Measurements from ENCODE around the gene ALK.

Gene ALK

GRCh38 chr2:29192526-29192925 is 728.9 kb downstream of the ALK start:
- Histone ChIP-seq H3K27me3 (no peaks in the 10 kb centered on the region), H3K27ac (no peak overlapping the region), H3K9me3 (no peaks in the 10 kb centered on the region), H3K4me3 (ENCODE audit: low read depth in 1 of 2, low read length in 1 of 2) (no peak overlapping the region), H3K4me1 (ENCODE audit: control insufficient read depth in 1 of 2, insufficient read depth in 1 of 2, low read depth in 1 of 2, low read length in 1 of 2) (peaks cover 0 to 16% of the 10 kb centered on the region in 2 experiments), H3K36me3 (no peaks in the 10 kb centered on the region)
- TF ChIP-seq CTCF (IDR thresholded peaks at IDR 0.05): no peak

GRCh38 chr2:29191817-29192216 is 729.6 kb downstream of the ALK start:
- Histone ChIP-seq H3K4me3 (ENCODE audit: low read depth in 1 of 2, low read length in 1 of 2) (no peak overlapping the region), H3K9me3 (no peaks in the 10 kb centered on the region), H3K27ac (no peak overlapping the region), H3K27me3 (no peaks in the 10 kb centered on the region), H3K4me1 (ENCODE audit: control insufficient read depth in 1 of 2, insufficient read depth in 1 of 2, low read depth in 1 of 2, low read length in 1 of 2) (peaks cover 0 to 16% of the 10 kb centered on the region in 2 experiments), H3K36me3 (no peaks in the 10 kb centered on the region)
- TF ChIP-seq CTCF (IDR thresholded peaks at IDR 0.05): no peak

- no peak for TF ChIP-seq CTCF (IDR thresholded peaks at IDR 0.05)
- H3K4me1 ChIP-seq (ENCODE audit: control insufficient read depth in 1 of 2, insufficient read depth in 1 of 2, low read depth in 1 of 2, low read length in 1 of 2): peaks cover 0 to 16% of the 10 kb centered on the region in 2 experiments
- H3K27me3 ChIP-seq: no peaks in the 10 kb centered on the region
- H3K4me3 ChIP-seq (ENCODE audit: low read depth in 1 of 2, low read length in 1 of 2): no peak overlapping the region
- no peak overlapping the region for H3K27ac ChIP-seq
- no peaks in the 10 kb centered on the region for H3K36me3 ChIP-seq
- H3K9me3 ChIP-seq: no peaks in the 10 kb centered on the region
Measured at GRCh38 chr2:29189052-29189451, 732.3 kb downstream of the ALK start.

GRCh38 chr2:29187926-29188325 is 733.5 kb downstream of the ALK start:
- no peak for TF ChIP-seq CTCF (IDR thresholded peaks at IDR 0.05)
- Histone ChIP-seq H3K27ac (no peak overlapping the region), H3K4me1 (ENCODE audit: control insufficient read depth in 1 of 2, insufficient read depth in 1 of 2, low read depth in 1 of 2, low read length in 1 of 2) (peaks cover 0 to 16% of the 10 kb centered on the region in 2 experiments), H3K27me3 (no peaks in the 10 kb centered on the region), H3K9me3 (no peaks in the 10 kb centered on the region), H3K36me3 (no peaks in the 10 kb centered on the region), H3K4me3 (ENCODE audit: low read depth in 1 of 2, low read length in 1 of 2) (no peak overlapping the region)

GRCh38 chr2:29186817-29187216 is 734.6 kb downstream of the ALK start:
- no peak for TF ChIP-seq CTCF (IDR thresholded peaks at IDR 0.05)
- Histone ChIP-seq H3K27ac (no peak overlapping the region), H3K4me1 (ENCODE audit: control insufficient read depth in 1 of 2, insufficient read depth in 1 of 2, low read depth in 1 of 2, low read length in 1 of 2) (peaks cover 0 to 16% of the 10 kb centered on the region in 2 experiments), H3K9me3 (no peaks in the 10 kb centered on the region), H3K36me3 (no peaks in the 10 kb centered on the region), H3K4me3 (ENCODE audit: low read depth in 1 of 2, low read length in 1 of 2) (no peak overlapping the region), H3K27me3 (no peaks in the 10 kb centered on the region)

GRCh38 chr2:29184531-29184930 is 736.9 kb downstream of the ALK start:
- H3K4me1 ChIP-seq (ENCODE audit: control insufficient read depth in 1 of 2, insufficient read depth in 1 of 2, low read depth in 1 of 2, low read length in 1 of 2): peaks cover 0 to 11% of the 10 kb centered on the region in 2 experiments
- no peak overlapping the region for H3K4me3 ChIP-seq (ENCODE audit: low read depth in 1 of 2, low read length in 1 of 2)
- no peak overlapping the region for H3K27ac ChIP-seq
- H3K9me3 ChIP-seq: no peaks in the 10 kb centered on the region
- no peaks in the 10 kb centered on the region for H3K27me3 ChIP-seq
- TF ChIP-seq CTCF (IDR thresholded peaks at IDR 0.05): no peak
- H3K36me3 ChIP-seq: no peaks in the 10 kb centered on the region
